Neuronal stem cell (in vitro differentiated cells): ENCODE results near the gene SLC2A10.

Experiments
- DNase-seq: peaks from one replicate; pipeline ENCODE4 v3.0.0-alpha.2; 2013; ENCODE audit warnings: low spot score
- H2AFZ ChIP-seq: one replicate; pipeline ENCODE4 v1.6.1; 2013; ENCODE audit warnings: mild to moderate bottlenecking, low read length, inconsistent platforms
- H2AK5ac ChIP-seq: 2 replicates; pipeline ENCODE4 v1.6.1; 2013; ENCODE audit warnings: low read depth, mild to moderate bottlenecking, inconsistent platforms, low read length, moderate library complexity, mixed read lengths
- H2BK120ac ChIP-seq: 2 replicates; pipeline ENCODE4 v1.6.1; 2013; ENCODE audit warnings: low read depth, mild to moderate bottlenecking, inconsistent platforms, low read length, moderate library complexity, mixed read lengths
- H2BK12ac ChIP-seq: one replicate; pipeline ENCODE4 v1.6.1; 2013; ENCODE audit warnings: low read length, inconsistent platforms
- H2BK15ac ChIP-seq: 2 replicates; pipeline ENCODE4 v1.6.1; 2013; ENCODE audit warnings: mild to moderate bottlenecking, low read length, inconsistent platforms, mixed read lengths
- H2BK5ac ChIP-seq: one replicate; pipeline ENCODE4 v1.6.1; 2013; ENCODE audit warnings: inconsistent platforms, mild to moderate bottlenecking, low read length, moderate library complexity
- H3K14ac ChIP-seq: one replicate; pipeline ENCODE4 v1.6.1; 2013; ENCODE audit warnings: low read length, inconsistent platforms
- H3K18ac ChIP-seq: 2 replicates; pipeline ENCODE4 v1.6.1; 2013; ENCODE audit warnings: low read length, inconsistent platforms
- H3K23ac ChIP-seq: 2 replicates; pipeline ENCODE4 v1.6.1; 2013; ENCODE audit warnings: low read depth, mild to moderate bottlenecking, mixed read lengths, low read length, inconsistent platforms; ENCODE audit not compliant: poor library complexity
- H3K27ac ChIP-seq: replicated peaks from 3 replicates; pipeline ENCODE4 v1.5.1; 2013; ENCODE audit warnings: low read length, inconsistent platforms
- H3K27me3 ChIP-seq, 3 experiments: 2 replicates each; pipeline ENCODE4 v1.6.1; 2013; ENCODE audit warnings: low read length in 3 of 3, mild to moderate bottlenecking in 2 of 3, inconsistent platforms in 1 of 3, low read depth in 1 of 3, mixed read lengths in 1 of 3, moderate library complexity in 1 of 3; ENCODE audit not compliant: control insufficient read depth in 3 of 3, insufficient read depth in 3 of 3
- H3K36me3 ChIP-seq, 2 donors: replicated peaks in 1 of 2; 2 replicates each; pipeline ENCODE4 v1.6.1; 2013; ENCODE audit warnings: low read length in 2 of 2; ENCODE audit not compliant: control insufficient read depth in 2 of 2, insufficient read depth in 2 of 2
- H3K4ac ChIP-seq: 2 replicates; pipeline ENCODE4 v1.6.1; 2013; ENCODE audit warnings: inconsistent platforms, mild to moderate bottlenecking, low read length, moderate library complexity
- H3K4me1 ChIP-seq, 2 donors: 1 replicate in 1 of 2; 2 replicates in 1 of 2; pipeline ENCODE4 v1.6.1; 2013; ENCODE audit warnings: low read length in 2 of 2, low read depth in 1 of 2; ENCODE audit not compliant: control insufficient read depth in 2 of 2, insufficient read depth in 1 of 2
- H3K4me2 ChIP-seq: one replicate; pipeline ENCODE4 v1.6.1; 2013; ENCODE audit warnings: mild to moderate bottlenecking, low read length, inconsistent platforms; ENCODE audit not compliant: insufficient read depth, poor library complexity, severe bottlenecking
- H3K4me3 ChIP-seq, 2 donors: 2 replicates each; pipeline ENCODE4 v1.5.1; 2013; ENCODE audit warnings: low read length in 2 of 2, mild to moderate bottlenecking in 2 of 2, inconsistent platforms in 1 of 2, moderate library complexity in 1 of 2
- H3K79me1 ChIP-seq: one replicate; pipeline ENCODE4 v1.6.1; 2013; ENCODE audit warnings: low read depth, mild to moderate bottlenecking, inconsistent platforms, low read length, moderate library complexity
- H3K9ac ChIP-seq: one replicate; pipeline ENCODE4 v1.6.1; 2013; ENCODE audit warnings: mild to moderate bottlenecking, low read depth, low read length, inconsistent platforms; ENCODE audit not compliant: poor library complexity
- H3K9me3 ChIP-seq, 2 donors: replicated peaks in 1 of 2; 2 replicates each; pipeline versions ENCODE3 to v1.6.1; 2013; ENCODE audit warnings: low read length in 2 of 2, mild to moderate bottlenecking in 2 of 2, inconsistent platforms in 1 of 2, low read depth in 1 of 2, mixed read lengths in 1 of 2, moderate library complexity in 1 of 2; ENCODE audit not compliant: control insufficient read depth in 2 of 2, insufficient read depth in 1 of 2
- H4K8ac ChIP-seq: one replicate; pipeline ENCODE4 v1.6.1; 2013; ENCODE audit warnings: low read depth, mild to moderate bottlenecking, inconsistent platforms, low read length, moderate library complexity
- H4K91ac ChIP-seq: one replicate; pipeline ENCODE4 v1.6.1; 2013; ENCODE audit warnings: low read length, low read depth, mild to moderate bottlenecking, inconsistent platforms; ENCODE audit not compliant: poor library complexity
- WGBS, 2 donors: extraction: QIAGEN DNeasy Blood & Tissue Kit; methylation state at CpG; one replicate each; pipeline ENCODE4 v1.1.7; 2013; ENCODE audit warnings: missing lambda C conversion rate in 2 of 2, mixed read lengths in 1 of 2; ENCODE audit not compliant: insufficient read length in 2 of 2, insufficient replicate concordance in 1 of 2; ENCODE audit errors: extremely low coverage in 2 of 2; 5-methylcytosine and 5-hydroxymethylcytosine counted together

The SLC2A10 gene

GRCh38 chr20:46757754-46758678 lies 48.6 kb downstream of the SLC2A10 start:
- Histone ChIP-seq H3K27ac (no peak overlapping the region), H3K14ac (no peak overlapping the region), H2AFZ (no peak overlapping the region), H3K36me3 (no peaks in the 10 kb centered on the region), H2BK12ac (no peak overlapping the region), H3K4me1 (peaks cover 0 to 1% of the 10 kb centered on the region in 2 donors), H2BK5ac (no peak overlapping the region), H4K91ac (no peak overlapping the region), H3K4ac (no peak overlapping the region), H3K23ac (no peak overlapping the region), H2AK5ac (peak overlapping the region; percentile 11), H3K27me3 (peaks cover 0 to 4% (median 0%) of the 10 kb centered on the region in 3 experiments), H3K4me3 (no peak overlapping the region), H3K9ac (no peak overlapping the region), H2BK120ac (no peak overlapping the region), H3K4me2 (no peak overlapping the region), H2BK15ac (no peak overlapping the region), H3K9me3 (peaks cover 0 to 2% of the 10 kb centered on the region in 2 donors), H3K79me1 (no peaks in the 10 kb centered on the region), H4K8ac (no peak overlapping the region), H3K18ac (no peak overlapping the region)
- no CpG with 5 or more reads among the region's 17 CpGs for WGBS, 2 donors
- peak; percentile 67 for DNase-seq

DNA sequence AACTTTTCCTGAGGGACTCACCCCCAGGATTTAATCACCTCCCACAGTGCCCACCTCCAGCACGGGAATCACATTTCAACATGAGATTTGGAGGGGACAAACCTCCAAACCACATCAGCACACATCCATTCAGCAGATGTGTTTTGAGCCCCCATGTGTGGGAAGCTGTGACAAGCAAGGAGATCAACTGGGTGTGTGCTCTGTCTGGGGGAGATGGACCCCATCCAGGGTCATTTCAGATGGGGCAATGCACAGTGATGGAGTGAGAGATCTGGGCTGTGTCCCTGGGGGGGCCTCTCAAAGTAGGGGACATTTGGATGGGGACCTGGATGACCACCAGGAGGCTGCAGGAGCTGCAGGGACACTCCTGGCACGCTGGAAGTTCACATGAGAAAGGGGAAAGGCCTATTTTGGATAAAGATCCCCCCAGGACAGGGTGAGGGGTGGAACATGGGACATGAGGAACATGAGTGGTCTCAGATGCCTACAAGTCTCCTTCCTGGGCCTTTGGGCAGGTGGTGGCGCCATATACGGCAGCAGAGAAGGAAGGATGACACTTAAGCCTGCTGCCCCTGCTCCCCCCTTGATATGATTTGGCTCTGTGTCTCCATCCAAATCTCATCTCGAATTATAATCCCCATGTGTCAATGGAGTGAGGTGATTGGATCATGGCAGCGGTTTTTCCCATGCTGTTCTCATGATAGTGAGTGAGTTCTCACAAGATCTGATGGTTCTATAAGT lies 49.6 kb downstream of the SLC2A10 start:
- no peak for DNase-seq
- Histone ChIP-seq H2BK12ac (no peak overlapping the region), H3K14ac (no peak overlapping the region), H3K4me1 (peaks cover 0 to 1% of the 10 kb centered on the region in 2 donors), H2BK15ac (peak overlapping the region; percentile 16), H3K23ac (no peak overlapping the region), H2AFZ (no peak overlapping the region), H2BK120ac (no peak overlapping the region), H3K27me3 (peaks cover 0 to 4% (median 0%) of the 10 kb centered on the region in 3 experiments), H2AK5ac (peak overlapping the region; percentile 11), H3K18ac (no peak overlapping the region), H3K4me2 (no peak overlapping the region), H3K79me1 (no peaks in the 10 kb centered on the region), H3K4ac (no peak overlapping the region), H3K9ac (no peak overlapping the region), H3K4me3 (no peak overlapping the region), H3K9me3 (peaks cover 0 to 2% of the 10 kb centered on the region in 2 donors), H2BK5ac (no peak overlapping the region), H4K91ac (no peak overlapping the region), H3K27ac (no peak overlapping the region), H4K8ac (no peak overlapping the region), H3K36me3 (no peaks in the 10 kb centered on the region)
- no CpG with 5 or more reads among the region's 6 CpGs for WGBS, 2 donors

DNA sequence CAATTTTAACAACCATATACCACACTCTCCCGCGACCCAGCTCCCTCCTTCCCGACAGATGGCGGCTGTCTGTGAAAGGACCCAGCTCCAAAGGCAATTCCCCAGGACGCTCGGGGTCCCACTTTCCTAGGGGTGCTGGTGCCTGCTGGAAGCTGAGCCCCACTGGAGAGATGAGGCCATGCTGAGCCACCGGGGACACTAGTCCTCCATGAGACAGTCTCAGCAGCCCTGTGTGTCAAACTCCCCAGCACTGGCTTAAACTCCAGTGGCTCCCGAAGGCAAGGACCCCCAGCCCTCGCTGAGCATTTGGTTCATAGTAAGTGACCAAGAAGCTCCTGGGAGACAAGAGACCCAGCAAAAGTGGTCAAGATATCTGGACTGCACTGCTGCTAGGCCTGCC lies 52.1 kb downstream of the SLC2A10 start:
- no peak overlapping the region for H2AK5ac ChIP-seq
- no peak overlapping the region for H2BK120ac ChIP-seq
- no peak overlapping the region for H2AFZ ChIP-seq
- no peak overlapping the region for H4K8ac ChIP-seq
- H3K27me3 ChIP-seq, result peaks cover 0 to 19% (median 0%) of the 10 kb centered on the region in 3 experiments
- no peak overlapping the region for H3K4me2 ChIP-seq
- peak overlapping the region; percentile 49 for H2BK5ac ChIP-seq
- no peaks in the 10 kb centered on the region for H3K79me1 ChIP-seq
- peak overlapping the region; percentile 53 for H3K18ac ChIP-seq
- H3K27ac ChIP-seq, result no peak overlapping the region
- no peak overlapping the region for H3K4ac ChIP-seq
- no peak overlapping the region for H2BK12ac ChIP-seq
- no peaks in the 10 kb centered on the region for H3K36me3 ChIP-seq
- no peak overlapping the region for H3K9ac ChIP-seq
- DNase-seq, result no peak
- no peak overlapping the region for H3K14ac ChIP-seq
- peaks cover 0 to 2% of the 10 kb centered on the region in 2 donors for H3K9me3 ChIP-seq
- no peak overlapping the region for H3K4me3 ChIP-seq
- WGBS, 2 donors, result no CpG with 5 or more reads among the region's 9 CpGs
- H2BK15ac ChIP-seq, result peak overlapping the region; percentile 51
- H3K23ac ChIP-seq, result no peak overlapping the region
- H3K4me1 ChIP-seq, result peaks cover 0 to 1% of the 10 kb centered on the region in 2 donors
- H4K91ac ChIP-seq, result no peak overlapping the region

- WGBS, 2 donors, result no CpG with 5 or more reads among the region's 4 CpGs
- DNase-seq, result no peak
- H2BK12ac ChIP-seq, result no peak overlapping the region
- peaks cover 0 to 19% (median 0%) of the 10 kb centered on the region in 3 experiments for H3K27me3 ChIP-seq
- H3K79me1 ChIP-seq, result no peaks in the 10 kb centered on the region
- no peak overlapping the region for H2AK5ac ChIP-seq
- no peak overlapping the region for H2BK15ac ChIP-seq
- no peak overlapping the region for H3K4me3 ChIP-seq
- no peak overlapping the region for H3K18ac ChIP-seq
- no peak overlapping the region for H3K14ac ChIP-seq
- H3K4me1 ChIP-seq, result no peaks in the 10 kb centered on the region
- H3K4ac ChIP-seq, result no peak overlapping the region
- H2BK120ac ChIP-seq, result no peak overlapping the region
- no peak overlapping the region for H3K27ac ChIP-seq
- no peak overlapping the region for H3K9ac ChIP-seq
- H3K36me3 ChIP-seq, result no peaks in the 10 kb centered on the region
- no peak overlapping the region for H3K4me2 ChIP-seq
- H3K9me3 ChIP-seq, result peaks cover 0 to 2% of the 10 kb centered on the region in 2 donors
- no peak overlapping the region for H2AFZ ChIP-seq
- H4K8ac ChIP-seq, result no peak overlapping the region
- H2BK5ac ChIP-seq, result no peak overlapping the region
- H3K23ac ChIP-seq, result no peak overlapping the region
- no peak overlapping the region for H4K91ac ChIP-seq
These were observed 54.6 kb downstream of the SLC2A10 start for GRCh38 chr20:46764068-46764467.
